Lower leg skin (tissue), 3 donors: ENCODE data around the gene SYNRG.

ENCODE experiments used
- POLR2A ChIP-seq, 2 donors: fragments of 450-650 bp; IDR thresholded peaks; one replicate each; pipeline ENCODE4 v1.6.1; 2016 to 2017; ENCODE audit warnings: antibody characterized with exemption in 2 of 2, mild to moderate bottlenecking in 1 of 2, moderate library complexity in 1 of 2
- TF ChIP-seq, protein P1 (sequence below), 3 donors: fragments of 450-650 bp; IDR thresholded peaks; one replicate each; pipeline ENCODE4 v1.5.1; 2016; ENCODE audit warnings: antibody characterized with exemption in 3 of 3, mild to moderate bottlenecking in 3 of 3, moderate library complexity in 2 of 3

DNA sequence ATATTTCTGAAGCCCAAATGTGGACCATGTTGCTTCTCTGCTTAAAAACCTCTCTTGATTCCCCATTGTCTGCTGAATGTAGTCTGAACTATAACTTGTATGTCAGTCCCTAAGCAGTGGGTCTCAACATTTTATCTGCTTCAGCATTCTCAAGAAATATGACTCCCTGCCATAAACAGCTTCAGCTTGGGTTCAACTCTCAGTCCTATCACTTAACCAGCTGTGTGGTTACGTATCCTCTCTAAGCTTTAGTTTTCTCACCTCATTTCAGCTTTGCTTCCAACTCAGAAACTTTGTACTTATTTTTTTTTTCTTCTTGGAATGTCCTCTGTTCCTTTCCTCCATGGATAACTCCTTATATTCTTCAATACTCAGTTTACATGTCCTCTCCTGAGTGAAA lies 38.6 kb upstream of the SYNRG start:
- TF ChIP-seq, protein P1, sequence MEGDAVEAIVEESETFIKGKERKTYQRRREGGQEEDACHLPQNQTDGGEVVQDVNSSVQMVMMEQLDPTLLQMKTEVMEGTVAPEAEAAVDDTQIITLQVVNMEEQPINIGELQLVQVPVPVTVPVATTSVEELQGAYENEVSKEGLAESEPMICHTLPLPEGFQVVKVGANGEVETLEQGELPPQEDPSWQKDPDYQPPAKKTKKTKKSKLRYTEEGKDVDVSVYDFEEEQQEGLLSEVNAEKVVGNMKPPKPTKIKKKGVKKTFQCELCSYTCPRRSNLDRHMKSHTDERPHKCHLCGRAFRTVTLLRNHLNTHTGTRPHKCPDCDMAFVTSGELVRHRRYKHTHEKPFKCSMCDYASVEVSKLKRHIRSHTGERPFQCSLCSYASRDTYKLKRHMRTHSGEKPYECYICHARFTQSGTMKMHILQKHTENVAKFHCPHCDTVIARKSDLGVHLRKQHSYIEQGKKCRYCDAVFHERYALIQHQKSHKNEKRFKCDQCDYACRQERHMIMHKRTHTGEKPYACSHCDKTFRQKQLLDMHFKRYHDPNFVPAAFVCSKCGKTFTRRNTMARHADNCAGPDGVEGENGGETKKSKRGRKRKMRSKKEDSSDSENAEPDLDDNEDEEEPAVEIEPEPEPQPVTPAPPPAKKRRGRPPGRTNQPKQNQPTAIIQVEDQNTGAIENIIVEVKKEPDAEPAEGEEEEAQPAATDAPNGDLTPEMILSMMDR (IDR thresholded peaks at IDR 0.05): no peak
- TF ChIP-seq POLR2A (IDR thresholded peaks at IDR 0.05): no peak
